ENCODE measurements around the gene CENPH.
"Not testable (repeated sequence)": the region's sequence is repeated elsewhere in the genome, so short reads cannot be mapped to it uniquely, and the experiment has no call there.

Gene CENPH

GRCh38 chr5:69217548-69218526, 28.5 kb downstream of the CENPH start:
- TF ChIP-seq, protein P1, sequence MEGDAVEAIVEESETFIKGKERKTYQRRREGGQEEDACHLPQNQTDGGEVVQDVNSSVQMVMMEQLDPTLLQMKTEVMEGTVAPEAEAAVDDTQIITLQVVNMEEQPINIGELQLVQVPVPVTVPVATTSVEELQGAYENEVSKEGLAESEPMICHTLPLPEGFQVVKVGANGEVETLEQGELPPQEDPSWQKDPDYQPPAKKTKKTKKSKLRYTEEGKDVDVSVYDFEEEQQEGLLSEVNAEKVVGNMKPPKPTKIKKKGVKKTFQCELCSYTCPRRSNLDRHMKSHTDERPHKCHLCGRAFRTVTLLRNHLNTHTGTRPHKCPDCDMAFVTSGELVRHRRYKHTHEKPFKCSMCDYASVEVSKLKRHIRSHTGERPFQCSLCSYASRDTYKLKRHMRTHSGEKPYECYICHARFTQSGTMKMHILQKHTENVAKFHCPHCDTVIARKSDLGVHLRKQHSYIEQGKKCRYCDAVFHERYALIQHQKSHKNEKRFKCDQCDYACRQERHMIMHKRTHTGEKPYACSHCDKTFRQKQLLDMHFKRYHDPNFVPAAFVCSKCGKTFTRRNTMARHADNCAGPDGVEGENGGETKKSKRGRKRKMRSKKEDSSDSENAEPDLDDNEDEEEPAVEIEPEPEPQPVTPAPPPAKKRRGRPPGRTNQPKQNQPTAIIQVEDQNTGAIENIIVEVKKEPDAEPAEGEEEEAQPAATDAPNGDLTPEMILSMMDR (IDR thresholded peaks at IDR 0.05; ENCODE audit: extremely low read depth, insufficient read depth, missing control alignments) = no peak
- in situ Hi-C loops (cut with MboI; ENCODE audit: low pct_unique_long_range_greater_than_20kb, low sequenced_read_pairs, unreplicated experiment) = no loop called here
- DNase-seq (ENCODE audit: low spot score) = peak; percentile 97

DNA sequence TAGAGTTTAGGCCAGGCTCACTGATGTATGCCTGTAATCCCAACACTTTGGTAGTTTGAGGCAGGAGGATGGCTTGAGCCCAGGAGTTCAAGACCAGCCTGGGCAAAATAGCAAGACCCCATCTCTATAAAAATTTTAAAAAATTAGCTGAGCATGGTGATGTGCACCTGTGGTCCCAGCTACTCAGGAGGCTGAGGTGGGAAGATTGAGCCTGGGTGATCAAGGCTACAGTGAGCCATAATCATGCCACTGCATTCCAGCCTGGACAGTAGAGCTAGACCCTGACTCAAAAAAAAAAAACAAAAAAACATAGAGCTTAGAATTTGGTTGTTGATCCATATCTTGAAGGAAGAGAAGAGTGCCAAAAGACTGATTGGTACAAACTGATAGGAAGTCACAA, 30.6 kb downstream of the CENPH start:
- DNase-seq (ENCODE audit: low spot score) = no peak
- in situ Hi-C loops (cut with MboI; ENCODE audit: low pct_unique_long_range_greater_than_20kb, low sequenced_read_pairs, unreplicated experiment) = no loop called here
- TF ChIP-seq, protein P1 (IDR thresholded peaks at IDR 0.05; ENCODE audit: extremely low read depth, insufficient read depth, missing control alignments) = no peak

DNA sequence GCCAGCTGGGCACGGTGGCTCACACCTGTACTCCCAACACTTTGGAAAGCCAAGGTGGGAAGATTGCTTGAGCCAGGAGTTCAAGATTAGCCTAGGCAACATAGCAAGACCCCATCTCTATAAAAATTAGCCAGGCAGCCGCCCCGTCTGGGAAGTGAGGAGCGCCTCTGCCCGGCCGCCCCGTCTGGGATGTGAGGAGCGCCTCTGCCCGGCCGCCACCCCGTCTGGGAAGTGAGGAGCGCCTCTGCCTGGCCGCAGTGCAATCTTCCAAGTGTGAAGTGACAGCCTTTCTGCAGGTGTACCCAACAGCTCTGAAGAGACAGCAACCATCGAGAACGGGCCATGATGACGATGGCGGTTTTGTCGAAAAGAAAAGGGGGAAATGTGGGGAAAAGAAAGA, 31.0 kb downstream of the CENPH start:
- in situ Hi-C loops (cut with MboI; ENCODE audit: low pct_unique_long_range_greater_than_20kb, low sequenced_read_pairs, unreplicated experiment); DNase-seq (ENCODE audit: low spot score): not testable (repeated sequence)

GRCh38 chr5:69220833-69221232, 31.4 kb downstream of the CENPH start:
- in situ Hi-C loops (cut with MboI; ENCODE audit: low pct_unique_long_range_greater_than_20kb, low sequenced_read_pairs, unreplicated experiment); DNase-seq (ENCODE audit: low spot score): not testable (repeated sequence)

GRCh38 chr5:69224520-69224919, 35.1 kb downstream of the CENPH start:
- TF ChIP-seq, protein P1 (IDR thresholded peaks at IDR 0.05; ENCODE audit: extremely low read depth, insufficient read depth, missing control alignments) = no peak
- in situ Hi-C loops (cut with MboI; ENCODE audit: low pct_unique_long_range_greater_than_20kb, low sequenced_read_pairs, unreplicated experiment) = no loop called here
- no peak for DNase-seq (ENCODE audit: low spot score)

DNA sequence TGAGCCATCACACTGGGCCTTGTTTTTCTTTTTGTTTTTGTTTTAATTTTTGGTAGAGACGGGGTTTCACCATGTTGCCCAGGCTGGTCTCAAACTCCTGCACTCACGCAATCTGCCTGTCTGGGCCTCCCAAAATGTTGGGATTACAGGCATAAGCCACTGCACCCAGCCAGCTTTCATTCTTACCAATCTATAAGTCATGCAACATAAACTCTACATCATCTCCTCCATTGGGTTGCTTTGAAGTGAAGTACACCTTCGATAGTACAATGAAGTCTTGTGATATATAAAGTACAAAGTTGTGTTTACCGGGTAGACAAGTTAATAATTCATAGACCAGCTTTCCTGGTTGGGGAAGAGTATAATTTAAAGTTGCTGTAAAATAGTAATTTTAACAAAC, 36.5 kb downstream of the CENPH start:
- in situ Hi-C loops (cut with MboI; ENCODE audit: low pct_unique_long_range_greater_than_20kb, low sequenced_read_pairs, unreplicated experiment) = no loop called here
- DNase-seq (ENCODE audit: low spot score) = no peak
- TF ChIP-seq, protein P1 (IDR thresholded peaks at IDR 0.05; ENCODE audit: extremely low read depth, insufficient read depth, missing control alignments) = no peak

GRCh38 chr5:69230181-69230580, 40.8 kb downstream of the CENPH start:
- DNase-seq (ENCODE audit: low spot score) = no peak
- in situ Hi-C loops (cut with MboI; ENCODE audit: low pct_unique_long_range_greater_than_20kb, low sequenced_read_pairs, unreplicated experiment) = no loop called here
- TF ChIP-seq, protein P1 (IDR thresholded peaks at IDR 0.05; ENCODE audit: extremely low read depth, insufficient read depth, missing control alignments) = no peak

Data from GM13977 (cell line).